IgD-negative memory B cell (primary cell): ENCODE measurements around the gene KCNRG. TPM values are rescaled to one million over a fixed set of nuclear protein-coding genes. Genes with fewer than 3 reads are reported as not detected.
"Not testable (repeated sequence)": the region's sequence is repeated elsewhere in the genome, so short reads cannot be mapped to it uniquely, and the experiment has no call there.

Experiments
- H3K27ac Mint-ChIP-seq, 3 donors: one replicate each; pipeline ENCODE4 v1.8.0; 2020 to 2022; ENCODE audit warnings: mild to moderate bottlenecking in 3 of 3, mixed read lengths in 3 of 3, moderate library complexity in 1 of 3
- H3K27me3 Mint-ChIP-seq: one replicate; pipeline ENCODE4 v1.8.0; 2021; ENCODE audit warnings: mixed read lengths
- H3K36me3 Mint-ChIP-seq: one replicate; pipeline ENCODE4 v1.8.0; 2020; ENCODE audit warnings: mild to moderate bottlenecking, mixed read lengths
- H3K4me1 Mint-ChIP-seq, 3 donors: one replicate each; pipeline ENCODE4 v1.8.0; 2020 to 2022; ENCODE audit warnings: mixed read lengths in 3 of 3, mild to moderate bottlenecking in 1 of 3
- H3K4me3 Mint-ChIP-seq, 4 donors: one replicate each; pipeline ENCODE4 v1.8.0; 2020 to 2022; ENCODE audit warnings: mild to moderate bottlenecking in 4 of 4, mixed read lengths in 4 of 4, moderate library complexity in 3 of 4
- H3K9me3 Mint-ChIP-seq, 3 donors: one replicate each; pipeline ENCODE4 v1.8.0; 2020 to 2021; ENCODE audit warnings: mixed read lengths in 3 of 3, mild to moderate bottlenecking in 1 of 3
- polyA plus RNA-seq: library from polyadenylated mRNA; unstranded; fragments of 300-500 nt; fragmentation: Illumina TruSeq; gene quantifications from one replicate; pipeline ENCODE4 v1.2.3, GENCODE V29; 2021

Gene KCNRG
- polyA plus RNA-seq, 1 donor from 2014 or later = 0.80 TPM

DNA sequence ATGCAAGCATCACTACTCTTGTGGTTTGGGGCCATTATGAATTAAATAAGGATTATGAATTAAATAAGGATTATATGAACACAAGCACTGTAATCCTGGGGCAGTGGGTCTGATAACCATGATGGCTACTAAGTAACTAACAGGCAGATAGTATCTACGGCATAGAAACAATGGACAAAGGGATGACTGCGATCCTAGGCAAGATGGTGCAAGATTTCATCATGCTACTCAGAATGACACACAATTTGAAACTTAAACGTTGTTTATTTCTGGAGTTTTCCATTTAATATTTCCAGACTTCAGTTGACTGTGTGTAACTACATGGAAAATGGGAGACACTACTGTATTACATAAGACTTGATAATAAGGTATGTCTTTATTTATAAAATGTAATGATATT, 15.1 kb downstream of the KCNRG start:
- Mint-ChIP-seq H3K27ac (no peak overlapping the region), H3K27me3 (no peaks in the 10 kb centered on the region), H3K4me3 (no peak overlapping the region), H3K4me1 (peaks cover 11 to 26% (median 23%) of the 10 kb centered on the region in 3 donors), H3K9me3 (no peaks in the 10 kb centered on the region), H3K36me3 (peaks cover 2% of the 10 kb centered on the region)

DNA sequence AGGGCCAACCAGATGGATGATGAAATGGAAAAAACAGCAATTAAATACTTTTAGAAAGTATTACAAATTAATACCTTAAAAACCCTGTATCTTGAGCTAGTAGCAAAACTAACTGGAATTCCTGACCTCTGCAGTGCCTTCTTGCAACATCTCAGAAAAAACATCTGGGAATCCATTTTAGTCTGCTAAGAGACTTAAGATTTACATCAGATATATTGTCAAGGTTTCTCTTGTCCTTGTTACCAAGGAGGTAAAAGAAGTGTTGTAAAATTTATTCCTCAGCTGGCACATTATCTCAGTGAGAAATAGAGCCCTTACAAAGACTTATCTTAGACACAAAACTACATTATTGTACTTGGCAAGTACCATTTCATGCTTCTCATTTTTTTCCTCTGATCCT, 18.5 kb downstream of the KCNRG start:
- Mint-ChIP-seq H3K4me1 (peaks cover 3 to 14% (median 9%) of the 10 kb centered on the region in 3 donors), H3K36me3 (no peaks in the 10 kb centered on the region), H3K27me3 (no peaks in the 10 kb centered on the region), H3K9me3 (no peaks in the 10 kb centered on the region), H3K4me3 (no peak overlapping the region), H3K27ac (no peak overlapping the region)

DNA sequence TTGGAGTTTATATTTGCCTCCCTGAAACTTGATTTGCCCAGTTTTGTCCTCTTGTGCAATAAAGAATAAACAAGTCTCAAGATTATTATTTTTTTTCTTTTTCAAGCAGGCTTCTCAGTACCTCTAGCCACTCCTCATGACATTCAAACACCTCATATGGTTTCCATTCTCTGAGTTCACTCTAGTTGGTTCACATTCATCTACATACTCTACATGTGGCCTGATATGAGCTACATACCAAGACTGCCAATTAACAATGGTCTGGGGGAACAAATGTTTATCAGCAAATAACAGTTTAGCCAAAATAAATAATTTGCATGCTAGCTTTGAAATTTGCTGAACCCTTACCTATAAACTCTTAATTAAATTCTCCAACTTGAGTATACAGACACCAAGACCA, 22.5 kb downstream of the KCNRG start:
- H3K9me3 Mint-ChIP-seq = no peaks in the 10 kb centered on the region
- peaks cover 0 to 14% (median 9%) of the 10 kb centered on the region in 3 donors for H3K4me1 Mint-ChIP-seq
- H3K27ac Mint-ChIP-seq = no peak overlapping the region
- no peaks in the 10 kb centered on the region for H3K36me3 Mint-ChIP-seq
- no peak overlapping the region for H3K4me3 Mint-ChIP-seq
- H3K27me3 Mint-ChIP-seq = no peaks in the 10 kb centered on the region

DNA sequence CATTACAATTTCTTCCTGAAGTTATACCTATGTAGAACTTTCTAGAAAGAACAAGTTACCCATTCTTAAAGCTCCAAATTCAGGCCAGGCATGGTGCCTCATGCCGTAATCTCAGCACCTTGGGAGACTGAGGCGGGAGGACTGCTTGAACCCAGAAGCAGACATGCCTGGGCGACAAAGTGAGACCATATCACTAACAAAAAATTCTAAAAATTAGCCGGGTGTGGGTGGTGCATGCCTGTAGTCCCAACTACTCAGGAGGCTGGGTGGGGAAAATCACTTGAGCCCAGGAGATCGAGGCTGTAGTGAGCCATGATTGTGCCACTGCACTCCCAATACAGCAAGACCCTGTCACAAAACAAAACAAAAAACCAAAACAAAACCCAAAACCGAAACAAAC, 23.0 kb downstream of the KCNRG start:
- Mint-ChIP-seq H3K4me3 (no peak overlapping the region), H3K27ac (peak overlapping the region in 1 of 3 donors; percentile 71), H3K4me1 (peaks cover 0 to 12% (median 8%) of the 10 kb centered on the region in 3 donors), H3K27me3 (no peaks in the 10 kb centered on the region), H3K9me3 (no peaks in the 10 kb centered on the region), H3K36me3 (no peaks in the 10 kb centered on the region)

DNA sequence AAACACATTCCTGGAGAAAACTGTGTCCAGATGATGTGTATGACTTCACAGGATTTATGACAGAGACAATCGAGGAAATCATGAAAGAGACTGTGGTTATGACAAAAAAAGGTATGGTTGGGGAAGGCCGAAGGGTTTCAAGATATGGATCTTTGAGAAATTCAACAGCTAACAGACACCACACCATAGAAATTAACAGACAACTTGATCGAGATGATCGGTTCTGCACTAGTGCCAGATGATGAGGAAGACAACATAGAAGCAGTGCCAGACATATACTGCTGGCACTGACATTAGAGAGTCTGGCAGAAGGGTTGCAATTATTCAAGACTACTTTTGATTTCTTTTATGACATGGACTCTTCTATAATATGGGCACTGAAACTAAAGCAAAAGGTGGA, 37.2 kb downstream of the KCNRG start:
- Mint-ChIP-seq H3K4me3 (no peak overlapping the region), H3K27me3 (no peaks in the 10 kb centered on the region), H3K9me3 (no peaks in the 10 kb centered on the region), H3K36me3 (peaks cover 10% of the 10 kb centered on the region), H3K27ac (peak overlapping the region in 1 of 3 donors; percentile 67), H3K4me1 (peaks cover 18 to 19% (median 18%) of the 10 kb centered on the region in 3 donors)

DNA sequence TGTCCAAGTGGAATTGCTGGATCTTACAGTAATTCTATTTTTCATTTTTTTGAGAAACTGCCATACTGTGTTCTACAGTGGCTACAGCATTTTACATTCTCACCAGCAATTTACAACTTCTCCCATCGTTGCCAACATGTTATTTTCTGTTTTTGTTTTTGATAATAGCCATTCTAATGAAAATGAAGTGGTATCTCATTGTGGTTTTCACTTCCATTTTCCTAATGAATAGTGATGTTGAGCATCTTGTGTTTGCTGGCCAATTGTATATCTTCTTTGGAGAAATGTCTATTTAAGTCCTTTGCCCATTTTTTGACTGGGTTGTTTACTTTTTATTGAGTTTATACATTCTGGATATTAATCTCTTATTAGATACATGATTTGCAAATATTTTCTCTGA, 38.6 kb downstream of the KCNRG start:
- Mint-ChIP-seq H3K27me3 (no peaks in the 10 kb centered on the region), H3K4me3 (no peak overlapping the region), H3K4me1 (peaks cover 18 to 19% (median 18%) of the 10 kb centered on the region in 3 donors), H3K36me3 (peaks cover 10% of the 10 kb centered on the region), H3K27ac (peak overlapping the region in 2 of 3 donors; percentile 17 to 64), H3K9me3 (no peaks in the 10 kb centered on the region)

DNA sequence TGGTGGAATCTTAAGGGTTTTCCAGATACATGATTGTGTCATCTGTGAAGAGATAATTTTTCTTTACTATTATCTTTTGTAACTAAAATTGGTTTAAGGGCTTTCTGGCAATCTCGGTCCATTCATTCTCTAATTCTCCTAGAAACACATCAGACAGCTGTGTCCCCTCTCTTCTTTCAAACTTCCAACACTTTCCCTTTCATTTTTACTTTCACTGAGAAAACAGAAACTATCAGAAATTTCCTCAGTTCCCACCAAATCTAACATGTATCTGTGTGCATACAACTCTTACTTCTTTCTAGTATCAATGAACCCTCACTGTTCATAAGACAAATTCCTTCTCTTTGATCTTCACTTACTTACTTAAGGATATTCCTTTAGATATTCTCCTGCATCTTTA, 40.2 kb downstream of the KCNRG start:
- Mint-ChIP-seq H3K4me1 (peaks cover 15 to 21% (median 19%) of the 10 kb centered on the region in 3 donors), H3K36me3 (peaks cover 16% of the 10 kb centered on the region), H3K27ac (peak overlapping the region in 1 of 3 donors; percentile 14), H3K27me3 (no peaks in the 10 kb centered on the region), H3K4me3 (peak overlapping the region in 1 of 4 donors; percentile 71), H3K9me3 (no peaks in the 10 kb centered on the region)

DNA sequence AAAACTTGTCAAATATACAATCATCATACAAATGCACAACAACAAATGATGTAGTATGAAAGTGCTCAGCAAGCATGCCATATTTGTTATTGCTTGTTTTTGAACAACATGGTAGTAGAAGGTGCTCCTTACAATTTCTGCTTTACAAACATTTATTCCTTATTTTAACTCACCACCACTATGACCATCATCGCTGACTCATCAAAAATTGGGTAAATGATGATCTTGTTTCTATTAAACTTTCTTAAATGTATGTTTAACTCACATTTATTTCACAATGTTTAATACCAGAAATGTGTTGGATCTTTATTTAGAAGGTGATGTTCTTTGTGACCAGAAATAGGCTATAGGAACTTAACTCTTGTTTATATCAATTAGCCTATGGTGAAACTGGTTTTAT, 45.5 kb downstream of the KCNRG start:
- Mint-ChIP-seq H3K27ac (no peak overlapping the region), H3K27me3 (no peaks in the 10 kb centered on the region), H3K9me3 (no peaks in the 10 kb centered on the region), H3K36me3 (peaks cover 7% of the 10 kb centered on the region), H3K4me3 (no peak overlapping the region), H3K4me1 (peaks cover 5 to 9% (median 6%) of the 10 kb centered on the region in 3 donors)

DNA sequence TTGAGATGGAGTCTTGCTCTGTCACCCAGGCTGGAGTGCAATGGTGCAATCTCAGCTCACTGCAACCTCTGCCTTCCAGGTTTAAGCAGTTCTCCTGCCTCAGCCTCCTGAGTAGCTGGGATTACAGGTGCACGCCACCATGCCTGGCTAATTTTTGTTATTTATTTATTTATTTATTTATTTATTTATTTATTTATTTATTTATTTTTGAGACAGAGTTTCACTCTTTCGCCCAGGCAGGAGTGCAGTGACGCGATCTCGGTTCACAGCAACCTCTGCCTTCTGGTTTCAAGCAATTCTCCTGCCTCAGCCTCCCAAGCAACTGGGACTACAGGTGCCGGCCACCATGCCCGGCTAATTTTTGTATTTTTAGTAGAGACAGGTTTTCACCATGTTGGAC, 47.1 kb downstream of the KCNRG start:
- not testable (repeated sequence) for H3K4me3 Mint-ChIP-seq, H3K27ac Mint-ChIP-seq, H3K36me3 Mint-ChIP-seq, H3K27me3 Mint-ChIP-seq, H3K9me3 Mint-ChIP-seq, H3K4me1 Mint-ChIP-seq

DNA sequence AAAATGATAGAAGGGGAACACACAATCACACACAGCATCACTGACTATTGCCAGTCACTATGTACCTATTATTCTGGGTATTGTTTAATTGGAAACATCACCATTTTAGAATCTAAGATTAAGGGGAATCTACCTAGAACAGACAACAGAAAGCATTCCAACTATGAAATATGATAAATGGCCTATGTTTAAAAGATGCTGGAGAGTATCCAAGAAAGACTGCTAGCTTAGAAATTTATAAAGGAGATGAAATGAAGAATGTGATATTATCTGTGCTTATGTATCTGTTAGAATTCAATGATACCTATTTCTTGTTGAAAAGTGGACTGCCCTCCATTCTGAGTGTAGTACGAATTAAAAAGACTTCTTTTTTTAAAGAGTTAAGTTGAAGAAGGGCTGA, 50.5 kb downstream of the KCNRG start:
- no peak overlapping the region for H3K27ac Mint-ChIP-seq
- peaks cover 0 to 3% (median 2%) of the 10 kb centered on the region in 3 donors for H3K4me1 Mint-ChIP-seq
- H3K27me3 Mint-ChIP-seq = no peaks in the 10 kb centered on the region
- no peak overlapping the region for H3K4me3 Mint-ChIP-seq
- H3K9me3 Mint-ChIP-seq = no peaks in the 10 kb centered on the region
- peaks cover 2% of the 10 kb centered on the region for H3K36me3 Mint-ChIP-seq

DNA sequence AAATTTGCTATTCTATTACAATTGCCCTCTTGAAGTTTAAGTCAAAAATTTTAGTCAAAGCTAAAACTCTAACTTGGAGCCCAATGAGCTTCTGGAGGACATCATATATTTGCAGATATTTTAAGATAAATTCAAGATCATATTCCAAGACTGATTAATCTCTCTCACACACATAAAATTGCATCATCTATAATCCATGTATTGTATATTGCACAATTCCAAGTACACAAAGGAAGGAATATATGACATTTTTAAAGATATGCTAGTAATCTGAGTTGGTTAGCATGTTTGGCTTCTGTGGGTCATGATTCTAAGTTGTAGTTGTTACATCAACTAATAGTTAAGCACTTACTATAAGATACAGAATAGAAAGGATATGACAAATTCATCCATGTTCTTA, 53.3 kb downstream of the KCNRG start:
- Mint-ChIP-seq H3K4me1 (peaks cover 5 to 11% (median 8%) of the 10 kb centered on the region in 3 donors), H3K36me3 (peaks cover 5% of the 10 kb centered on the region), H3K27ac (peak overlapping the region in 1 of 3 donors; percentile 69), H3K27me3 (no peaks in the 10 kb centered on the region), H3K4me3 (no peak overlapping the region), H3K9me3 (no peaks in the 10 kb centered on the region)

DNA sequence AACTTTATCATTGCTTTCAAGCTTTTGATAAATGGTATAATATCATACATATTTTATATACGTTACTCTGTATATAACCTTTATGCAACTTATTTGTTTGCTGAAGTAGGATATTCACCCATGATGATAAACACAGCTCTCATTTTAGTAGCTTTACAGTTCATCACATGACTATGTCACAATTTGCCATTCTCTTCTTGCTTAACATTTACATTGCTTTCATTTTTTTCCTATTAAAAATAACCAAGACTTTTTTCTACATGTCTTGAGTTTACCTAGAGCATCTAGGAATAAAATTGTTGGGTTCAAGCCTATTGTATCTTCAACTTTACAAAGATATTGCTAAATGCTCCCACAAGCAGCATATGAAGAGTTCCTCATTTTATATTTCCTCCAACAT, 54.0 kb downstream of the KCNRG start:
- Mint-ChIP-seq H3K4me1 (peaks cover 7 to 11% (median 8%) of the 10 kb centered on the region in 3 donors), H3K9me3 (no peaks in the 10 kb centered on the region), H3K4me3 (no peak overlapping the region), H3K36me3 (peaks cover 6% of the 10 kb centered on the region), H3K27ac (peak overlapping the region in 1 of 3 donors; percentile 69), H3K27me3 (no peaks in the 10 kb centered on the region)

DNA sequence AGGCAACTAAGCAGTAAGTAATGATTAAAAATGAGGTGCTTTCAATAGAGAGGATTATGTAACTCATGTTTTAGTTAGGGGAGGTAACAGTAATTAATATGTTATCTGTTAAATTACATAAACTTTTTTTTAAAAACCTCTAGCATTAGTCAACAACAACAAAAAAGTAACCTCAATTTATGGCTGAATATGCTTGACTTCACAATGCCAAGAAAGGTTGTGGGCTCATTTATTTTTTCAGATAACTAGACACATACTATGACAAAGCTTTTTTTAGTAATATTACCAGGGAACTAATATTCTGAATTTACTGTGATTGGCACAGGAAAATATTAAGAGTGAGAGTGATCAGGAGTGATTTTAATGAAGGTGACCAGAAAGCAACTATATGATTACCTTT, 54.9 kb downstream of the KCNRG start:
- Mint-ChIP-seq H3K4me1 (peaks cover 7 to 11% (median 8%) of the 10 kb centered on the region in 3 donors), H3K27ac (no peak overlapping the region), H3K4me3 (no peak overlapping the region), H3K36me3 (peaks cover 6% of the 10 kb centered on the region), H3K9me3 (no peaks in the 10 kb centered on the region), H3K27me3 (no peaks in the 10 kb centered on the region)

Other genes with a start within 250 kb of the KCNRG start
- 18.5 TPM for gene KPNA3, start 222.8 kb upstream of the KCNRG start, polyA plus RNA-seq
- gene SPRYD7, start 79.1 kb upstream of the KCNRG start, polyA plus RNA-seq = 6.4 TPM
- gene TRIM13, start 18.4 kb upstream of the KCNRG start, polyA plus RNA-seq = 27.6 TPM